ENCODE measurements around the gene CARD19.
A peak's percentile ranks its signal among the peaks of the same experiment; 100 is the strongest.

CARD19 gene

DNA sequence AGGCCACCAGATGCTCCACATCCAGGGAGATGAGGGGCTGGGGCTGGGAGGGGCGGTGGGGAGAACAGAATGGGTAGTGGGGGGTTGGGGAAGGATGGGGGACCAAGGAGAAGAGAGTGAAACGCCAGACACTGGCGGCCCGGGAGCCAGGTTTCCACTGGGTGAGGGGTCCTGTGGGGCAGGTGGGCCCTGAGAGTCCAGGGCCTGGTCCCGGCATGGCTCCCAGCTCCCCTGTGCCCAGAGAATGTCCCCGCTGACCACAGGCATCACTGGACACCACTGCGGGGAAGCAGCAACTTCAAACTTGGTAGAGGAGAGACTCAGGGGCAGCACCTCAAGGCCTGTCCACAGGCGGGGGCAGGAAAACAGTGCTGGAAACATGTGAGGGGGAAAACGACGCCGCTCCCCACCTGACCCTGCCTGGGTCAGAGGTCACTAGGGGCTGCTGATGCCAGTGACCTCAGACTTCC is 24.9 kb downstream of the CARD19 start:
- no peak for DNase-seq (ENCODE audit: low spot score)

DNA sequence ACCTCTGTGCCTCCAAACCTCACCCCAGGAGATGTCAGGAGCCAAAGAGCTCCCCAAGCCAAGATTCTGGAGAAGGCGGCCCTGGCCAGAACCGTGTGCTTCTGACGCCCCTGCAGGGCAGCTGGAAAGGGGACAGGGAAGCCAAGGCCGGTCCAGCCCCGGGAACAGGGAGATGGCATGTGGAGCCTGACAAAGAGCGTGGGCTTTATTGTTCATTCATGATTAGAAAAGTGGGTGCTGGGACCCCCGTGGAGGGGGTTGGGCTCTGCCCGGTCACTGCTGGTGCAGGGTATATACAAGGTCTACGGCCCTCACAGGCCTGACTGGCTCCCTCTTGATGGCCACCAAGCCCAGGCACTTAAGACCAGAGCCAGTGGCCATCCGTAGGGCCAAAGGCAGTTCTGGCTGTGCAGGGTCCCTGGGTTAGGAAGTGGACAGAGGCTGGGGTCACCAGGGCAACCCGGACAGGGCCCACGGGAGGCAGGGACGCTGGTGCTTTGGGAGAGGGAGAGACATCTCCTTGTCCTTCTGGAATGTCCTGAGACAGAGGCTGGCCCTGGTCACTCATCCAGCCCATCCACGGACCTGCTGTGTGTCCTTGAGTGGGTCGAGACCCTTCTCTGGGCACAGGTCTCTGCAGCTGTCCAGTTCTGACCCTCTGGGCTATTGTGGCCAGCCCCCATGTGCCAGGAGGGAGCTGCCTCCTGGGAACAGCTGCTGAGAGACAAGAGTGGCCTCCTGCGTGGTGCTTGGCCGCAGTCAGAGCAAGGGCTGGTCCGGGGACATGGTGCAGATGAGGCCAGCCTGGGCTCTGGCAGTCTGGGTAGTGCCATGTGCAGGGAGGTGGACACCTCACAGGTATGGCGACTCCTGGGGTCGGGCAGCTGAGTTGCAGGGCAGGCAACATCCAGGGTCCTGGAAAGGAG is 25.6 kb downstream of the CARD19 start:
- no peak for DNase-seq (ENCODE audit: low spot score)

DNA sequence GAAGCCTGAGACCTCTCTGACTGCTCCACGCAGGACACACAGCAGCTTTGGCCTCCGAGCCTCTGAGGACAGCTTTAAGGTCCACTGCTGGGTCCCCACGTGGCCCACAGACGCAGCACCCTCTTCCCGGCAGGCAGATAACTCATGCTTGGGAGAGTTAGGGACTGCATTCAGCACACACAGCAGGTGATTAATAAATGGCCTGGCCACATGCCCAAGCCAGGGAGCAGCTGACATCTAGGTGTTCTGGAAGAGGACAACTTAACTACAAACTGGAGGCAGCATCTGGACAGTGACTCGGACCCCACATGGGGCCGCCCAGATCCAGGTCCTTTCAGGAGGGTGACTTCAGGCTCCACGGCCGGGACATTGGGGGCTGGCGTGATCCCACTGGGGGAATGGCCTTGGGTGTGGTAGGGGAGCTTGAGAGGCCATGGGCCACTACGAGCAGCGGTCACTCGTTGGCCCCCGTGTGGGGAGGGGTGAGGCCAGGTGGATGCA is 26.8 kb downstream of the CARD19 start:
- DNase-seq (ENCODE audit: low spot score): no peak

DNA sequence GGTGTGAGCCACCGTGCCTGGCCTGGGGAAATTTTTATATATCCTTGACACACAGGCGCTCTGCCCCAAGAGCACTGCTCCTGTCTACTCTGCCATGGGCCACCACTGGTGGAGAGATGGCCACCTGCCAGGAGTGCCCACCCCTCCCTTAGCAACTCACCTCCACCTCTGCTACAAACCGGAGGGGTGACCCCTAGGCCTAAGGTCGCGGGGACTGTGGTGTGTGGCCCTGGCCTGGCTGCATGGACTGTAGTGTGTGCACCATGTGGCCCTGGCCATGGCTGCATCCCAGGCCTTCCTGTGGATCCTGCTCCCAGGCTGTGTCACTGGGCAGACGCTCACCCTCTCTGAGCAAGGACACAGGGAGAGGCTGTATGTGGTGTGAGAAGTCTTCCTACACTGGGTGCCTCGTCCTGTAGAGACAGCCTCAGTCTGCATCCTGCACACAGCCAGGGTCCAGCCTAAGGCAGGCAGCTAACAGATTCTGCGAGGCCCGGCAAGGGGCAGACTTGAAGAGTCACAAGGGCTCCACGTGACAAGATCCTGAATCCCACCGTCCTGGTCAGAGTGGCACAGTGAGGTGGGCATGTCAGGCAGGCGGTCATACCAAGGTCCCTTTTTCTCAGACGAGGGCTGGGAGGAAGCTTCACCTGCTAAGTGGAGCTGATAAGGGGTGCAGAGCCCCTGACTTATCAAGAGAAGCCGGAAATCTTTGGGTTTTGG is 27.7 kb downstream of the CARD19 start:
- DNase-seq (ENCODE audit: low spot score): no peak

DNA sequence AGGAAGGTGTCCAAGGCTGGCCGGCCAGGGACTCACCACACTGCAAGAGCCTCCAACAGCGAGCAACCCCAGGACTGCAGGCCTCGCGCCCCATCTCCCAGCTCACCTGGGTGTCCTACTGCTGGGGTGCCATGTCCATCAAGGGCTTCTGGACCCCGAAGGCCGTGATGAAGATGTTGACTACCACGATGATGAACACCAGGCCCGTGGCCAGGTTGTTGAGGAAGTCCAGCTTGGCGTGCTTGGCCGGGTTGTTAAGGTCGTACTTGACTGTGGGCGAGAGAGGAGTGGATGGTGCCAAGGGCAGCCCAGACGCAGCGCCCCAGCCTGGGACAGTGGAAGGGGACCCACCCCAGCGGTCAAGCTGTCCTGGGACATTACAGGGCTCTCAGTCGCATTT is 28.8 kb downstream of the CARD19 start:
- DNase-seq (ENCODE audit: low spot score): no peak

DNA sequence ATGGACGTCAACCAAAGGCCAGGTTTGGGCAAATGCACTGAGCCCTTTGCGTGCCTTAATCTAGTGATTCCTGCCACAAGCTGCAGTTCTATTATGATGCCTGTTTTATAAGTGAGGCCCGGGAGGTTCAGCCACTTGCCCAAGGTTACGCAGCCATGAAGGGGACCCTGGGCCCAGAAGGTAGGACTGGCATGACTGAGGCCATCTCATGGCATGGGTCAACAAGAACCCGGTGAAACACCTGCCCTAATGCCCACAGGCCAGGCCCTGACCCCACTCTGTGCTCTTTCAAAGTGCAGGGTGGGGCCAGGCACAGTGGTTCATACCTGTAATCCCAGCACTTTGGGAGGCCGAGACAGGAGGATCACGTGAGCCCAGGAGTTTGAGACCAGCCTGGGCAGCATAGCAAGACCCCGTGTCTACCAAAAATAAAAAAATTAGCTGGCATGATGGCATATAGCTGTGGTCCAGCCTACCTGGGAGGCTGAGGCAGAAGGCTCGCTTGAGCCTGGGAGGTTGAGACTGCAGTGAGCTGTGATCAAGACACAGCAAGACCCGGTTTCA is 29.4 kb downstream of the CARD19 start:
- no peak for DNase-seq (ENCODE audit: low spot score)

DNA sequence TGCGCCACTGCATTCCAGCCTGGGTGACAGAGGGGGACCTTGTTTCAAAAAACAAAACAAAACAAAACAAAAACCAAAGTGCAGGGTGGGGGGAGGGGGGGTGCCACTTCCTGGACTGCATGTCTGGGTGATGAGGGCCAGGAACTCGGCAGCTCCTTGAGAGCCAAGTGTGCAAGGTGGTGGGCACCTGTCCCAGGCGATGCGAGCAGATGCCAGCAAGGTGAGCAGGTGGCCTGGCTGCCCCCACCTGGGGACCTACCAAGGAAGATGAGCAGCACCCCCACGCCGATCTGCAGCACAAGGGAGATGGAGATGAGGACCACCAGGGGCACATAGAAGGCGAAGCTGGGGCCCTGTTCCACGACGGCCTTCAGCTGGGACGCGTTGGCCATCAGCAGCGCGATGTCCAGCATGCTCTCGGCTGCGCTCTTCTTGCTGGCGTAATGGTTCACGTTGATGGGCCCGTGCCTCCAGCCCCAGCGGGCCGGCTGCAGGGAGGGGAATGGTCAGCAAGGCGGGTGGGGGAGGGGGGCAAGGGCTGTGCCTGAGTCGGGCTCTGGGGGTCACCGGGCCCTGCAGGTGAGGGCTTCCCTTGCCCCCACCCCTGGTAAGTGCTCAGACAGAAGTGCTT is 30.2 kb downstream of the CARD19 start:
- no peak for DNase-seq (ENCODE audit: low spot score)

DNA sequence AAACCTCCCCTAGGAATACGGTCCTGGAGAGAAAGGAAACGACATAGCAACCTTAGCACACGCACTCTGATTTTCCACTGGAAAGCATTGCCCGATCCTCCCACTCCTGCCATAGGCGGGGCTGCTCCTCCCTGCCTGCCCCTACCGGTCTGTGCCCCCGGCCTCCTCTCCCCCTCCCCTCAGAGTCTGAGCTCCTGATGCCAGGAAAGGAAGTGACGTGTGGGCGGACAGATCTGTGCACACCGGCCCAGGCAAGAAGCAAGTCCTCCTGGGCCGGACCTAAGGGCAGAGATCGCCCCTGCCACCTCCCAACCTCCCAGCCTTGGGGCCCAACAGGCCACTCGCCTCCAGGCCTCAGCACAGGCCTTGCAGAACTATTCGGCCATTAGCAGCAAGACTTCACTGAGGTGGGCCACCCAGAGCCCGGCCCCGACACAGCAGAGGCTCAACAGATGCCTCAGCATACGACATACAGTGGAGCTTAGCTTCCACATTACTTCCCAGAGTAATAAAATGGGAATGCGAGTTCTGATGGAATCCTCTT is 30.9 kb downstream of the CARD19 start:
- DNase-seq (ENCODE audit: low spot score): no peak

DNA sequence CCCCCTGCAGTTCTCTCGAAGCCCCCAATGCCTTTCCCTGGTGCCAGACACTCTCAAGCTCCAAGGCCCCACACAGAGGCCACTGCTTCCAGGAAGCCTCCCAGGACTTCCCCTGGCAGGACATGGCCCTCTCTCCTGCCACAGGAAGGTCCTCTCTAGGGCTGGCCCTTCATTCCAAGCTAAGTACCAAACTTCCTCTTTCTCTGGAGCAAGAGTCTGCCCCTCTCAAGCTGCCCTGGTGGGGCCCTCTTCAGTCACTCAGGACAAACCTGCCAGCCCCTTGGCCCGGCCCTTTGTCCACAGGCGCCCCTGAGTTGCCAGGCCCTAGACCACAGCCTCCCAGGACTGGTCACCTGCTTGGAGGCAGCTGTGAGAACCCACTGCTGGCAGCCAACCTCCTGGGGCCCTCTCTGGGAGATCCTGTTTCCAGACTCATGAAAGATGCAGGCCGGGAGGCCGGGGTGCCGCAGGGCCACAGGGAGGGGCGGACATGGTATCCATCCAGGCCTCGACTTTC is 31.4 kb downstream of the CARD19 start:
- no peak for DNase-seq (ENCODE audit: low spot score)

DNA sequence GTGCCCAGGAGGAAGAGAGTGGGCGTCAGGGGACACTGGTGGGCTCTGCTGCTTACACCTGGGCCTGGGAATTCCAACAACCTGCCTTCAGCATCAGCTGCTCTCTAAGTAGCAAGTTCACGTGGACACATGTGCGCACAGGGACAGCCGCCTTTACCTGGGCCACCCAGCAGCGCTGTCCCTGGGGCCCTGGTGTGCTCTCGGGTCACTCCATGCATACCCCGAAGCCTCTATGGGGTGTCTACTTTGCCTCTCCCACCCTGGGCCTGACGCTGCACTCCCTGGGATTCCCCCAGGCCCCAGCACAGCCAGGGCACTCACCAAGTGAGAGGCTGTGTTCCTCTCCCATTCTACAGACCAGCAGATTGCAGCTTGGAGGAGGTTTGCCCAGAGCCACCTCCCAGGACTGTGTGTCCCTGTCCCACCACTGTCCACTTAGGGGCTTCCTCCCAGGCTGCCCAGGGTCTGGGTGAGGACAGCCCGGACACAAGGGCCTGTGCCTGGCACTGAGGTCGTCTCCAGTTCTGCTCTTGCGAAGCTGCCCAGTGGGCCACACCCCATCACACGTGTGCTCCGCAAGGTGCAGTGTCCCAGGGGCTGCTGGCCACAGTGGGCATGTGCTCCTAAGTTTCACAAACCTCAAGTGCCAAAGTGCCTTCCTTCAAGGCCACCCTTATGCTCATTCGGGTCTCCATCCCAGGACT is 32.1 kb downstream of the CARD19 start:
- no peak for DNase-seq (ENCODE audit: low spot score)

DNA sequence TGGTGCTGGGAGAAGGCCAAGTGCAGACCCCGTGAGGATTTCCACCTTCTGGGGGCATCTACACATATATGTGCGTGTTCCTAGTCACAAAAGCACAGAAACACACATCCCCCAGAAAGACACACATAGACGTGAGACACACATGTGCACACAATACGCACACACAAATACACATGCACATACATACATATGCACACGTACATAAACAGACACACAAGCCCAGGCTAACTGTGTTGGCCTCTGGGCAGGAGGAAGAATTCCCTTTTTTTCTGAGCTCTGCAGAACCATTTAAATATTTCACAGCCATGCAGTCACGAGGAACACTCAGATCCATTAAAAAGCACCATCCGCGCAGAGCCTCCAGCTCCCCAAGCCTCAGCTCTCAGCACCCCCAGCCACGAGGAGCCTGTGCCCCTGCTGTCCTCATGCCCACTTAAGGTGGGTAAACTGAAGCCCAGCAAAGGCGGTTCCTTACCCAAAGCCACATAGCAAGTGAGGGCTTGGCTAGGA is 32.8 kb downstream of the CARD19 start:
- no peak for DNase-seq (ENCODE audit: low spot score)

DNA sequence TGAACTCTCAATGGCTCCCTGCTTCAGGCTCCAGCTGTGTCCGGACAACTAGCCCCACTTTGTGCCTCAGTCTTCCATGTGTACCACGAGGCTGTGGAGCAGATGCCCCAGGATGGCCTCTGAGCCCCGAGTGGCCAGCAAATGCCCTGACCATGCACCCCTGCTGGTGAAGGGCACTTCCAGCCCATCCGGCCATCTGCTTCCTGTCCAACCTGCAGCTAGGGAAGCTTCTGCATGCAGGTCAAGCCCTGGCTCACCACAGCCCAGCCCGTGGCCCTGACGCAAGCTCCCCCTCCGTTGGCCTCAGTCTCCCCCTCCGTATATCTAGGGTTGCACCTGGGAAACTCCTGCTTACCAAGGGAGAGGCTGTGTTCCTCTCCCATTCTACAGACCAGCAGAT is 33.3 kb downstream of the CARD19 start:
- DNase-seq (ENCODE audit: low spot score): no peak

DNA sequence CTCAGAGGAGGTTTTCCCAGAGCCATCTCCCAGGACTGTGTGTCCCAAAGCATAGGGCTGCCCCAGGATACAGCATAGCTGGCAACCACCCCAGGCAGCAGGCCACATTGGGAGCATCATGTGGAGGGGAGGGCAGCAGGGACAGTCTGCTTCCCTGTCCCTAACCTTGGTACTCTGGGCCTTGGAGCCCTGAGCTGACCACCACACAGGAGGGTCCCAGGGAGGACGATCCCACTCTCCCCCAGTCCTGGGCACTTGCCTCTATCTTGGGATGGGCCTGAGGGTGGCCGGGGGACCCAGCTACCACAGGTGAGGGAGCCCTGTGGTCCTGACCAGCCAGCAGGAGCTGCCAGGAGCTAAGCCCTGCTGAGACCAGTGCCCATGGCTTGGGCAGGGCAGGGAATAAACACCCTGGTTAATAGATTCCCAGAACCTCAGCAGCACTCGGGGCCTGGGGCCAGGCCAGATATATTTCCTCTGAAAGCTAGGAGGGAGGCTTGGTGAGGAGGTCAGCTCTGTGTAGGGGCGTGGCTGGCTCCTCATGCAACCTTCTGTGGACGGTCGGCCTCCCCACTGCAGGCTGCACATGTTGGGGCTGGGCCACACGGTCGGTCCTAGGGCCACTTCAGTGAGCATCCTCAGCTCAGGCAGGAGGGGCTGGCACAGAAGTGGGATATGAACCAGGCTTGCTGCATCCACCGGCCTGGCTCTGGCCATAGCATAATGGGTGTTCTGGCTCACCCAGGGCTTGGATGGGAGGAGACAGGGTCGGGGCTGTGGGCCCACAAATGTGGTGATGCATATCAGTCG is 33.9 kb downstream of the CARD19 start:
- DNase-seq (ENCODE audit: low spot score): no peak

DNA sequence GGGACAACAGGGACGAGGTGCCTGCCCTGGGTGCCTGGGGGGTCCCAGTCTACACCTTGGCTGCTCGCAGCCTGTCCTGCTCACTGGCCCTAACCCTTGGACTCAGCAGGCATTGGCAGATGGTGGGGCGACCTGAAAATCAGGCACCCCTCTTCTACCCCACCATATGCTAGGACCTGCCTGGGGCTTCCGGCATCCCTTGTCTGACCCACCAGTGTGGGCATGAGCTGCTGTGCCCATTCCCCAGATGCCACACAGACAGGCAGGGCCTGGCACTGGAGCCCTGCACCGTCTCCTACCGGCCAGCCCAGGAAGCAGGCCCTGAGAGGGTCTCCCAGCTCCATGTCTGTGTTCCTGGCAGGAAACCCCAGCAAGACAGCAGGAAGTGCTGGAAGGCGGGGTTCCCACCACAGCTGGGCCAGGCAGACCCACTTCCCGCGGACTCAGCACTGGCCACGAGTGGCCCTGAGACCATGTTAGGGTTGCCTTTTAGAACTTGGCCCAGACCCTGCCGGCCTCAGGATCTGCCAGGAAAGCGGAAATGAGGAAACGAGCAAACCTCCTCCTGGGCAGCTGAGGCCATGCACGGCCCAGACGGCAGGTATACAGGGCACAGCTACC is 35.0 kb downstream of the CARD19 start:
- DNase-seq (ENCODE audit: low spot score): no peak

DNA sequence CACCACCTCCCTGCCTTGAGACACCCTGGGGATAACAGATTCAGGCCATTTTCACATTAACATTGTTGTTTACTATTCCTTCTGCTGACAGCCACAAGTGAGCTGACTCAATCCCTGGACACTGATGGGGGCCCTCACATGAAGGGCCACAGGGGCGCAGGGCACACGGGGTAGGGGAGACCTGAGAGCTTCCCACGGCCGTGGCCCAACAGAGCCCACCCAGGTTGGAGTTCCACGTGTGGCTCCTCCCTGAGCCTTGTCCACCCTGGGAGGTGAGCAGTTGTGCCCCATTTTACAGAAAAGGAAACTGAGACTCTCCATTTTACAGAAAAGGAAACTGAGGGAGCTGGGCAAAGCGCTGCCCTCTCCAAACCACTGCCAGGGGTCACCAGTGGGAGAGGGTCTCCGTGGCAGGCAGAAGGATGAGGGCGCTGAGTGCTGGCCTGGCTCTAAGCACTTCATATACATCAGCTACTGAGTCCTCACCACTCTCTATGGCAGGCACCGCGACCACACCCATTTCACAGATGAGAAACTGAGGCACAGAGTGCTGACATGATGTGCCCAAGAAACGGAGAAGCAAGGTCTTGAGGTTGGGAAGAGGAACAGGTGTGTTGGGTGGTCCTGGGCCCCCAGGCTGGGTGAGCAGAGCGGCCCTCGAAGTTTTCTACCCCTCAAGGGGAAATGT is 35.7 kb downstream of the CARD19 start:
- no peak for DNase-seq (ENCODE audit: low spot score)

DNA sequence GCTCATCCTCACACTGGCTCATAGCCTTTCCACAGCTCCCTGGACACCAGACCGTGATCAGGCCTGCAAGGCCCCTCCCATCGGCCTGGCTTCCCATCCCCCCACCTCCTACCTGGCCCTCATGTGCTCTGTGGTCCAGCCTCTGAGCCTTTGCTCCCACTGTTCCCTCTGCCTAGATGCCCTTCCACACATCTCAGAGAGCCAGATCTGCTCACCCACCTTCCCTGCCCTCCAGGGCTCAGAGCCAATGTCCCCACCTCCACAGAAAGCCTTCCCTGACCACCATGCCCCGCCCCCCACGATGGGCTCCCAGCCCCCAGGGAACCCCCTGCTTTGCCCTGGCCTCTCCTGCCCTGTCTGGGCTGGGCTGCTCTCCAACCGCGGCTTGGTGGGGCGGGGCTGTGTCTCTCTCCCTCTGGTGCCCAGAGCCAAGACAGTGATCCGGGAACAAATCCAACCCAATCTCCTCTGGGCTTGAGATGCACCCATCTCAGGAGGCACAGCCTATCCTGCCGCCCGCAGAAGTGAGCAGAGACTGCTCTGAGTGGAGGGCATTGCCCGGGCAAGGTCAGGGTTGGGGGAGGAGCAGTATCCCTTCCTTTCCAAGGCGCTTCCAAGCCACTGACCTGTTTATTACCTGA is 36.4 kb downstream of the CARD19 start:
- no peak for DNase-seq (ENCODE audit: low spot score)

DNA sequence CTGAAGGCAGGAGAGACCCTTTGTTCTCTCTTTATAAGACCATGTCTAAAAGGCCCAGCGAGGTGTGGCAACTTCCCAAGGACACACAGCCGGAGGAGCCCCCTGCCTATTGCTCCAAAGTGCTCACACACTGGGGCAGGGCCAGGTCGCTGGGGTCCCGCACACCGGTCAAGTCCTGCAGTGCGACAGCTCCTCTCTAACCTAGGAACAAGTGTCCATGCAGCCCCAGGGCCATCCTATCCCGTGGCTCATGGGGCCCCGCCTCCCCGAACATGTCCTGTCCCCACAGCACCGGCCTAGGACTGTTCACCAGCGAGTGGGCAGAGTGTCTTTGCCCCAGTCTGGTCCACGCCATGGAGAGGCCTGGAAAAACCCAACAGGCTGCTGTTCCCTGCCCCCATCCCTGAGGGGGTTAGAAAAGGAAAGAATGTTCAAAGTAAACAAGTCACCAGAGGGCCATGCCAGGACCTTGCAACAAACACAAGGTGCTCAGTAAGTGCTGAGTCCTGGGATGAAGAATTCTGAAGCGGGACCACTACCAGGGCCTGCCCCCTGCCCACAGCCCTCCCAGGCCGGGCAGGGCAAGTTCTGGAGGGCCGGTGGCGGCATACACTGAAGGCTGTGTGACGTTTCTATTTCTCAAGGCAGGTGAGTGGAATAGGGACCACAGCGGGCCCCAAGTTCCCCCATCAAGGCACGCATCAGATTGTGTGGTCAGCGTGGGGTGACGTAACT is 37.1 kb downstream of the CARD19 start:
- DNase-seq (ENCODE audit: low spot score): peak; percentile 26

DNA sequence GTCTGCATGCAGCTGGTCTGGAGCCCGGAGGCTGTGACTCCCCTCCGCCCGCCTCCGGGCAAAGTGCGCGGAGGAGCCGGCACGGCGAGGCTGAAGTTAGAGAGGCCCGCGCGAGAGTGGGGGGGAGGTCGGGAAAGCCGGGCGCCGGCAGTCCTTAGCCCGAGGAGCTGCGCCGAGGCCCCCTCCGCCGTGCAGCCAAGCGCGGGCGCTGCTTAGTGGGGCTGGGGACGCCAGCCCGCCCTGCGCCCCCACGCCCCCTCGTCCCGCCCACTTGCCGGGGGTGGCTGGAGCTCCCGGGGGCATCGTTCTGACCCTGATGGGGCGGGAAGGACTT is 37.6 kb downstream of the CARD19 start:
- DNase-seq (ENCODE audit: low spot score): no peak

All from CD4-positive, alpha-beta T cell treated with Interleukin-6 at 100 ng/mL for 8 hours (primary cell).